Fibroblast of upper back skin (primary cell): Measurements from ENCODE around the gene MOB3B.

Source experiments
- DNase-seq: peaks from one replicate; pipeline ENCODE4 v3.0.0-alpha.2; 2013

Gene MOB3B

GRCh38 chr9:27384262-27385014 is 145.2 kb downstream of the MOB3B start:
- DNase-seq = no peak

- DNase-seq = no peak
These were observed 146.1 kb downstream of the MOB3B start for GRCh38 chr9:27383524-27383923.

GRCh38 chr9:27382975-27383374 is 146.6 kb downstream of the MOB3B start:
- DNase-seq = no peak

- no peak for DNase-seq
These were observed 147.3 kb downstream of the MOB3B start for GRCh38 chr9:27382308-27382707.

- no peak for DNase-seq
These were observed 150.0 kb downstream of the MOB3B start for GRCh38 chr9:27379311-27380251.

GRCh38 chr9:27377811-27378456 is 151.7 kb downstream of the MOB3B start:
- DNase-seq = no peak

GRCh38 chr9:27377147-27377807 is 152.3 kb downstream of the MOB3B start:
- no peak for DNase-seq

- DNase-seq = no peak
These were observed 155.8 kb downstream of the MOB3B start for GRCh38 chr9:27373851-27374250.

- DNase-seq = no peak
These were observed 157.0 kb downstream of the MOB3B start for GRCh38 chr9:27372615-27373014.

GRCh38 chr9:27371382-27371781 is 158.2 kb downstream of the MOB3B start:
- no peak for DNase-seq

GRCh38 chr9:27369591-27369990 is 160.0 kb downstream of the MOB3B start:
- DNase-seq = no peak

GRCh38 chr9:27368316-27368985 is 161.2 kb downstream of the MOB3B start:
- DNase-seq = peak; percentile 54

GRCh38 chr9:27367921-27368315 is 161.7 kb downstream of the MOB3B start:
- no peak for DNase-seq

- no peak for DNase-seq
These were observed 162.3 kb downstream of the MOB3B start for GRCh38 chr9:27367175-27367798.

- DNase-seq = peak; percentile 75
These were observed 163.8 kb downstream of the MOB3B start for GRCh38 chr9:27365707-27366376.

- no peak for DNase-seq
These were observed 167.0 kb downstream of the MOB3B start for GRCh38 chr9:27362447-27363210.

- DNase-seq = no peak
These were observed 168.1 kb downstream of the MOB3B start for GRCh38 chr9:27361492-27361891.

- DNase-seq = no peak
These were observed 169.9 kb downstream of the MOB3B start for GRCh38 chr9:27359763-27360162.

- DNase-seq = no peak
These were observed 171.6 kb downstream of the MOB3B start for GRCh38 chr9:27358007-27358406.

- no peak for DNase-seq
These were observed 173.2 kb downstream of the MOB3B start for GRCh38 chr9:27356446-27356845.
